GM19467 (cell line): ENCODE results near the gene PHTF2.
"Not testable (repeated sequence)": the region's sequence is repeated elsewhere in the genome, so short reads cannot be mapped to it uniquely, and the experiment has no call there.

ENCODE experiments used
- ATAC-seq: cut with Tn5 transposase; IDR thresholded peaks from one replicate; pipeline ENCODE4 v1.9.1; 2021; ENCODE audit warnings: mild to moderate bottlenecking, moderate library complexity; ENCODE audit not compliant: unreplicated experiment

The PHTF2 gene

DNA sequence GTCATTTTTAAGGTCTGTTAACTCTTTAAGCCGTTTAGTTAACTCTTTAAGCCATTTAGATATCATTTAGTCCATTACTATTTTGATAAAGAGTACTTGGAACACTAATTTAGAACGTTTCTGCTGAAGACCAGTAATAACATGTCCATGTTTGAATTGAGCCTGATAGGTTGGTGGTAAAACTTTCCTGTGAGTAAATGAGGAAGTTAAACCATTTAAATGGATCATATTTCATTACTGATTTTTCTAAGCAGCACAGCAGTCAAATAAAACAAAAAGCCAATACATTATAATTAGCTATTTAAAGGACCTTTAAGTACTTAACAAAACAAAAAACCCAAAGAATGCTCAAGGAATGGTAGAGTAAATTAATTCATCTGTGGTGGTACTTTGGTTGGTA is 29.4 kb downstream of the PHTF2 start:
- no peak for ATAC-seq

DNA sequence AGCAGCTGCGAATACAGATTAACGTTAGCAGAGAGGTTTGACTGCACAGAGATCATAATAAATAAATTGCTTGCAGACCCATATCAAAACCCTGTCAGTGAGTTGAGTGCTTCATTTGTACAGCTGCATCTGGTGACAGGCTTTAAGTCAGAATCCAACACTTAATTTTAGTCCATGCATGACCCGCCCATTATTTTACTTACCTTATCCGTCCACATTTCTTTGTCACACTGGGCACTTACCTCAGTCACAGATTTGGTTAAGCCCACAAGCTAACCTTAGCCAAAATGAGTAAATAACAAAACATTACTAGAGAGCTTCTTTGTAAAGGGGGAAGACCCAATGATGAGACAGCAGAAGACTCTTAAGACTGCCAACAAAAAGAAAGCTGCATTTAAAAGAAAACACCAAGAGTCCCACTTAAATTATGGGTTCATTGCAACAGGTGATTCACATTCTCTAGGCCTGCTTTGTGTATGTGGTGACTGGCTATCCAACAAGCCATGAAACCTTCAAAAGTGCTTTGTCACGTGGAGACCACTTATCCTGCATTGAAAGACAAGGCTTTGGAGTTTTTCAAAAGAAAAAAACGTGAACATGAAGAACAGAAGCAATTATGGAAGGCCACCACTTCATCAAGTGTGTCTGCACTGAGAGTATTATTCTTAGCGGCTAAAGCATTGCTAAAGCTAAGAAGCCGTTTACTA is 32.2 kb downstream of the PHTF2 start:
- ATAC-seq = no peak

DNA sequence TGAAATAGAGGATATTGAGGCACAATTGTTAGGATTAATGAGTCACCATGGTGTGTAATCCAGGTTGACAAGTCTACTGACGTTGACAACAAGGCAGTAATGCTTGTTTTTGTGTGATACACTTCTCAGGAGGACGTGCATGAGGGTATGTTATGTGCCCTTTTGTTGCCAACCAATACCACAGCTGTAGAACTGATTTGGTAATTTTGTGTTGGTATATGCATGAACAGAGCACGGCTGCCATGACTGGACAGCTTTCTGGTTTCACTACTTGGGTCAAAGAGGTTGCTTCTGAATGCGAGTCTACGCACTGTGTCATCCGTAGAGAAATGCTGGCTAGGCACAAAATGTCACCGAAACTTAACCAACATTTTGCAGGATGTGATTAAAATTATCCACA is 32.9 kb downstream of the PHTF2 start:
- no peak for ATAC-seq

DNA sequence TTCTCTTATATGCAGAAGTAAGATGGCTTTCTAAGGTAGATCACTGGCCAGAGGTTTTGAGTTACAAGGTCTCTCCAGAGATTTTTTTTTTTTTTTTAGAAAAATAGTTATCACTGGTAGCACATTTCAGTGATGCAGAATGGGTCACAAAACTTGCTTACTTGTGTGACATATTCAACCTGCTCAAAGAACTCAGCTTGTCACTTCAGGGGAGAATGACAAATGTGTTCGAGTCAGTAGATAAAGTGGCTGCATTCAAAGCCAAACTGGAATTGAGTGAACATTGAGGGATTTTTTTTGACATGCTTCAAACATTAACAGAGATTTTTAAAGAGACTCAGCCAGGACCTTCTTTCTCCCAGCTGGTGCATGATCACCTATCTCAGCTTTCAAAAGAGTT is 33.4 kb downstream of the PHTF2 start:
- ATAC-seq = no peak

DNA sequence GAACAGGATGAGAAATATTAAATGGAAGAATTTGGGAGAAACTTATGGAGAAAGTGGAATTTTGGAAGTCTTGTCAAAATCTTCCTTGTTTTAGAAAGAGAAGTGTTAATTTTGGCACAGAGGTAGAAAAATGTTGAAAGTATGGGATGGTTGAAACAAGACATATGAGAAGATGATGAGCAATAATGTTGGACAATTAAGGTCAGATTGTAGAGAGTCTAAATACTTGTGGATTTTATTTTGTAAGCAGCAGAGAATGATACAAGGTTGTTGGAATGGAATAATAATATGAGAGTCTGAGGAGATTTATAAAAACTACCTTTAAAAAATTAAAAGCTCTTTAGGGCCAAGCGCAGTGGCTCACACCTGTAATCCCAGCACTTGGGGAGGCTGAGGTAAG is 34.6 kb downstream of the PHTF2 start:
- no peak for ATAC-seq

DNA sequence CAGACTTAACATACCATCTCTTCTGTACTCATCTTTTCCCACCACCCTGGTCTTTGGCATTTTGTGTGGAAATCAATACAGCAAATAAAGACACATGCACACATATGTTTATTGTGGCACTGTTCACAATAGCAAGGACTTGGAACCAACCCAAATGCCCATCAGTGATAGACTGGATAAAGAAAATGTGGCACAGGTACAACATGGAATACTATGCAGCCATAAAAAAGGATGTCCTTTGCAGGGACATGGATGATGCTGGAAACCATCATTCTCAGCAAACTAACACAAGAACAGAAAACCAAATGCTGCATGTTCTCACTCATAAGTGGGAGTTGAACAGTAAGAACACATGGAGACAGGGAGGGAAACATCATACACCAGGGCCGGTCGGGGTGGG is 37.9 kb downstream of the PHTF2 start:
- not testable (repeated sequence) for ATAC-seq

DNA sequence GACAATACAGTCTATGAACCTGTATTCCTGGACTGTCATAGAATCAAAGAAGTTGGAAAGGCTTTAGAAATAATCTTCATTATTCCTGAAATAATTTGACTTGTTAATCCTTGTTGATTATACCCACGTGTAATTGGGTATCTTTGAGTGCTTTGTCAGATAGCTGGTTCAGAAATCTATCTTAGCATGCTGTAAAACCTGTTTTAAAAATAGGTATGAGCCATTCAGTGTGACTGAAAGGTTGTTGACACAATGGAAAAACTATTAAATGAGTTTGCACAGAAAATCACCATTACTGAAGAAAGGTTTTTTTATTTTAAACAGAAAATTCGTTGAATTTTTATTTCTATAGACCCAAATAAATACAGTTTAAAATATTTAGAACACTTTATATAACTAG is 38.7 kb downstream of the PHTF2 start:
- no peak for ATAC-seq

DNA sequence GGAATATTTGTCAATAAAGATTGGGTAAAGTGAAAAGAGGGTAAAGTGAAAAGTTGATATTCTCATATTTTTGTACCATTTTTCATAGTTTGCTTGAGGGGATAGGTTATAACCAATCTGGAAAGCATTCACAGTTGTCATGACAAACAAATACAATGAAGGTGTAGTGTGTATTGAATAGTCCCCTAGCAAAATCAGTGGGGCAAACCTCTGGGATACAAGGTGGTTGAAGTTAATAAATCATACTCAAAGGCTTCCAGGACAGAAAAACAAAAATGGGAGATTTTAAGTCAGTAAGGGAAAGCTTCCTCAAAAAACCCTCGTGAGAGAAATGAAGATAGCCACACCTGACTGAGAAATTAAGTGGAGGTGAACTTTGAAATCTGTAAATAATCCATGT is 39.4 kb downstream of the PHTF2 start:
- no peak for ATAC-seq

DNA sequence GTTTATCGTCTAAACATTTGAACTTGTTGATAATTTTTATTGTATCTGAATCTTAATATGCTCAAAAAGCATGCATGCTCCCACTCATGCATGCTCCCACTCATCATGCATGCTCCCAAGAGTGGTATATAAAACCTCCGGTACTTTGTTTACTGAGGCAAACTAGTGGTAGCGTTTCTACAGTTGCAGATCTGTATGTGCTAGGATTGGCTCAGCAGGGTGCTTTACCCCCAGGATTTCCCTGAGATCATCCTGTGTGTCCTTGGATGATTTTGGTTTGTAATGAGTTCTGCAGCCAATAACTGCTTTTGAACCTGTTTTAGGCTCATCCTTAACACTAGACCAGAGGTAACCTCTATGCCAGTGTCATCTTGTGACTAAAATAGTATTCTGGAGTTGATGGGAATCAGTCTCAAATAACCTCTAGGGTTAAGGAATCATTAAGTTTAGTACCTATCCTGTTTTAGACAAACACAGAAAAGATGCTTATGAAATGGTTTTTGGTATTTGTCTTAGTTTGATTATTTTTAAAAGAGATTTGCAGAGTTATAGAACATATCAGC is 40.4 kb downstream of the PHTF2 start:
- no peak for ATAC-seq

DNA sequence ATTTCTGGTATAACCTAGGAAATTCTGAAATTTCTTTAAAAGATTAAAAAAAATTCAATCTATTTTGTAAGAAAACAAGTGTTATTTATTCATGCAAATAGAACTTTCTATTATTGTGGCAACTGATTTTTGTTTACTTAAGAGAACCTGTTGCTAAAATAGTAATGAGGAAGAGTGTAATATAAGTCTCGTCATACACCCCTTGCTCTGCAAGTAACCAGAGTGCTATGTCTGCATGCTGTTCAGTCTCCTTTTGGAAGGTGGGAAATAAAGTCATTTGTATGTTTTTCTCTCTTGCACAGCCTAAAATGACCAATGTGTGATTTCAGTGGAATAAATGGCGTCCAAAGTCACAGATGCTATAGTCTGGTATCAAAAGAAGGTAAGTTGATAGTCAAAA is 41.3 kb downstream of the PHTF2 start:
- ATAC-seq = no peak

DNA sequence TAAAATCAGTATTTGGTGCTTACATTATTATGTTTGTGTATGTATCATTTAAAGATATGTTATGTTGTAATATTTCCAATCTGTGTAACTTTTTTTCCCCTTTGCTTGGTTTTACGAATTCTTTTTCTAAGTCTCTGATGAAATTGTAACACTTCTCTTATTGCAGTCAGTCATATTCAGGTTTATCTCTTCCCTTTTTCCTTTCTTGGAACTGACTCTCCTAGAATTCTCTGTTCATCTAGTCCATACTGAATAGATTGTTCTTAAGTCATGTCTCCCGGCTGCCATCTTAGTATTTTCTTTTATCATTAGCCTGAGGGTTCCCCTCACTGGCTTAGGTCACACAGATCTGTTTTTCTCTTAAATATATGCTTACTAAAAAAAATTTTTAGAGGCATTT is 44.6 kb downstream of the PHTF2 start:
- ATAC-seq = no peak

DNA sequence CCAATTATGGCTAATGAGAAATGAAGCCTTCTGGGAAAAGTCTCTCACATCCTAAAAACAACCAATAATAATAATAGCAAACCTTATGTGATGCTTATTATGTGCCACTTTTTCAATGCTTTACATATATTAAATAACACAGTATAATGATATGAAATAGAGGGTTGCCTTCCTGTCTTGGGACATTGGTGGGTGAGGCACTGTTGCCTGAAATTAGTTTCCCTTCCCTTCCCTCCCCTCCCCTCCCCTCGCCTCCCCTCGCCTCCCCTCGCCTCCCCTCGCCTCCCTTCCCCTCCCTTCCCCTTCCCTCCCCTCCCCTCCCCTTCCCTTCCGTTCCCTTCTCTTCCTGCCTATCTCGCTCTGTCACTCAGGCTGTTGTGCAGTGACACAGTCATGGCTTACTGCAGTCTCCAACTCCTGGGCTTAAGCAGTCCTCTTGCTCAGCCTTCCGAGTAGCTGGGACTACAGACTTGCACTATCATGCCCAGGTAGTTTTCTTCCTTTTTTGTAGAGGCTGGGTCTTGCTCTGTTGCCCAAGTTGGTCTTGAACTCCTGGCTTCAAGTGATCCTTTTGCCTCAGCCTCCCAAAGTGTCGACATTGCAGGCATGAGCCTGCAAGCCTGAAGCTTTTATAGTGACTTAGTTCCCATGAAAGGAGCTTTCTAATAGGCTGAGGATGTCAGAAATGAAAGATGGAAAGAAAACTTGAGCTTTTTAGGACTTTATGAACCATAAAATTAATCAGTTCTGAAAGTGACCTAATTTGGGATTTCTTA is 47.9 kb downstream of the PHTF2 start:
- ATAC-seq = no peak

DNA sequence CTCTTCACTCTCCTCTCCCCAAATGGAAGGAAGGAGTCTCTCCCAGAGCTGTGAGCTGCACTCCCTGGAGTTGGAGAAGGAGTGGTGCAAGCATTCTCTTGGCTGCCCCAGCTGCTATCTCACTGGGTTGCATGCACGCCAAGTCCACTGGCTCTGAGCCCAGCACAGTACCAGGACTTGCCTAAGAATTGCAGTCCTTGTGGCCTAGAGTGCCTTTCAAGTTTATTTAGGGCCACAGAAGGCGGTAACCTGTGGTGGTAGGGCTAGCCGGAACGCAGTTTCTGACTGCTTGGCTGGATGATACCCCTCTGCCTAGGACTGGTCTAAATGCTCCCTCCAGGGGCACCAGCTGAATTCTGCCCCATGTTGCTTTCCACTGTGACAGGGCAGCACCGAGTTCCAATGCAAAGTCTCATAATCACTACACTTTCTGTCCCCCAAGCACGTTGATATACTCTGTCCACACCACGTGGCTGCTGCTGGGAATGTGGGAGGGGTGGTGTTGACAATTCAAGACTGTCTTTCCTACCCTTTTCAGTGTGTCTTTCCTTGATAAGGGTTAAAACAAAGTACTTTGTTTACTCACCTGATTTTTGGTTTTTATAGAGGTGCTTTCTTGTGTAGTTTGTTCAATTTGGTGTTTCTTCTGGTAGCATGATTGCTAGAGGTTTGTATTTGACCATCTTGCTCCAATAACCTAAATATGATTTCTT is 57.0 kb downstream of the PHTF2 start:
- ATAC-seq = no peak

DNA sequence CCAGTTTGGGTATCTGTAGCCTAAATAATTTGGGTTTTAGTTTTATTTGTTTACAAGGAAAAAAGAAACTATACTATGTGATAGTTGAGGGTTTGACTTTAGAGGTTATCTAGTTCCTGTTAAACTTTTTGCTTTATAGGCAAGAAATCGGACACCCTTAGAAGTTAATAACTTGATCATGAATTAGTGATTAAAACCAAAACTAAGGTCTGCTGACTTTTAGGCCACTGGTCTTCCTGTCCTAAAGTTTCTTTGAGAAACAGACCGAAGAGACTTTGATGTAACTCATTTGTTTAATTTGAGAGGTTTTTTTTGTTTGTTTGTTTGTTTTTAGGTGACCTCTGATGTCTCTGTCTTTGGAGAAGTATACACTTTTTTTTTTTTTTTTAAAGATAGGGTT is 59.7 kb downstream of the PHTF2 start:
- no peak for ATAC-seq

DNA sequence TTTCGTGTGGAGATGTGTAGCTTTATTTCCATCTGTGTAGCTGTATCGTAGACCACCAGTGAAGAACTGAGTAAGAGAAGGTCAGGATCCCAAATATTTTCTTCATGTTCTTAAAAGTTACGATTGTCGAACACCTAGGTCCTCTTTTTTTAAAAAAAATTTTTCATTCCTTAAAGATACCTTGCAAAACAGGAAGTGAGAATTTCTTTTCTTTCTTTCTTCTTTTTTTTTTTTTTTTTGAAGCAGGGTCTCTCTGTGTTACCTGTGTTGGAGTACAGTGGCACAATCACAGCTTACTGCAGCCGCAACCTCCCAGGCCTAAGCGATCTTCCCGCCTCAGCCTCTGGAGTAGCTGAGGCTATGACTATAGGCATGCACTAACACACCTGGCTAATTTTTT is 60.8 kb downstream of the PHTF2 start:
- ATAC-seq = no peak

DNA sequence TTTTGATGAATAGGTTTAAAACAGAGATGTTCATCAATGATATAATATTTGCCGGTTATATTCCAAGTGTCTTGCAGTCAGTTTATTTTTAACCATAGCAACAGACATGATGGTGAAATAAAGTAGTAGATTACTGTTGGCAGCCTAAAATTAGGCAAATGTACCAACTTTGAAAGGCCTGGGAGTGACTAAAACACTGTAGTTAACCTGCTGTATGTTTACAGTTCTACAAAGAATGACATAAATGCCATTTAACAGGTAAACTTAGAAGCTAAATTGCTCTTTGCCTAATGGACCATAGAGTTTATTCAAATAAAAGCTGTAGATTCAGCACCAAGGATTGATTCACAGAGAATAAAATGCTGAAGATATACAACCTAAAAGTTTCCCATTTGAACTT is 64.1 kb downstream of the PHTF2 start:
- ATAC-seq = no peak

DNA sequence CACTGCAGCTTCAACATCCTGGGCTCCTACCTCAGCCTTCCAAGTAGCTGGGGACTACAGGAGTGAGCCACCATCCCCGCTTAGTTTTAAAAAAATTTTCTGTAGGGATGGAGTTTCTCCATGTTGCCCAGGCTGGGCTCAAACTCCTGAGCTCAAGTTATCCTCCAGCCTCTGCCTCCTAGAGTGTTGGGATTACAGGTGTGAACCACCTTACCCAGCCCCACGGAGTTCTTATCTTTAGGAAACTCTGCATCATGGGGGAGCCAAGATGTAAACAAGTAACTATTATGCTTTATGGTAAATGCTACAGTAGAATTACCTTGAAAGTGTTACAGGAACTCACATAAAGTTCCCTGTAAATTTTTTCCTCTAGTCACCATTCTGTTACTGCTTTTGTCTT is 65.3 kb downstream of the PHTF2 start:
- no peak for ATAC-seq

DNA sequence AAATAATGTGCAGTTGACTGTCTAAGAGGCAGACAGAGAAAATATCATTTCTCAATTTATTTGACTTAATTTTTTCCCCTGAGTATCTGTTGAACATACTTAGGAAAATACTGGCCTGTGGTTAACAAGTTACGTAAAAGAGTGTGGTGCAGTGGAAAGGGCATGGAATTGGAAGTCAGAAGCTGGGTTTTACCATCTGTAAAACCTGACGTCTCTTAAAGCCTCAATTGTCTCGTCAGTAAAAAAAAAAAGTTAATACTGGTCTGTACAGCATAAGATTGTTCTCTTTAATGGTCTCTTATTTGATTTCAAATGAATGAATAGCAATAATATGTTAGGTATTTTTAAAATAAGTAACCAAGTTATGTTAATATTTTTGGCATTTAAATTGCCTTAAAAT is 67.8 kb downstream of the PHTF2 start:
- no peak for ATAC-seq

DNA sequence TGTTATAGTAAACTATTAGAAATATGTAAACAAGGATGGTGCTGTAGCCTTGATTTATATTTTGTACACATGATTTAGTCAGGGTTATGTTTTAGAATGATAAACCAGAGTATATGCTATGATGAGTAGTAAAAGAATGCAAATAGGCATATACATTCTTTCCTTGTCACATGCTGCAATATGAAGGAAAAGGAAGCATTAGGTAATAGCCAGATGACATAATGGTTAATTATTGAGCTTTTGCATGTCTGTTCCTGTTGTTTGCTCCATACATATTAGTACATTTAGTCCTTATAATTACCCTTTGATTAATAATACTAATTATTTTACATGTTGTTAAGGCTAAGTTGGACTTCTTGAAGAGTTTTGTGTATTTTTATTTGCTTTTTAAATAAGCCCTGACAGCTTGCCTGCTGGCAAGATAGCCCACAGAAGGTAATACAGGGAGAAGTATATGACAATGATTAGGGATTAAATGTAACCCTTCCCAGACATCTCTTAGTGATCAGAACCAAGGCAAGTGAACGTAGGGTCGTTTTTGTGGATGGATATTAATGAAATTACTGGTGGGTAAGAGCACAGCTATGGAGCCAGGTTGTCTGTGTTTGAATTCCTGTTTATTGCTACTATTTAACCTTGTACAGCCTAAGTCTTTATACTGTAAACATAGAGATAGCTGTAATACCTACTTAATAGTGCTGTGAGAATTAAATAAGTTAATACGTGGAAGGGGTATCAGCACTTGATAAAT is 68.4 kb downstream of the PHTF2 start:
- no peak for ATAC-seq

DNA sequence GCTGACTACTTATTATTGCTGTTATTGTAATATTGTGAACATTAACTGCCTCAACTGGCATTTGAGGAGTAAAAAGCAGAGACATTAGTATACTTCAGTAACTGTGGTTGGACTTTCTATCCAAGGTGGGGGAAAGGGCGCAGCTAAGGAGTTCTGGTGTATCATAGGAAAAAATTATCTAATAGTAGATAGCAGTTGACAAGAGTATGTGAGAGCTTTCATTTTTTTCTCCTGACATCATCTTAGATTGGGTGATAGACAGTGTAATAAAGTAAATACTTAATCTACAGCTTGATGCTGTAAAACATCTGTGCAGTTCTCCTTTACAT is 68.9 kb downstream of the PHTF2 start:
- no peak for ATAC-seq

DNA sequence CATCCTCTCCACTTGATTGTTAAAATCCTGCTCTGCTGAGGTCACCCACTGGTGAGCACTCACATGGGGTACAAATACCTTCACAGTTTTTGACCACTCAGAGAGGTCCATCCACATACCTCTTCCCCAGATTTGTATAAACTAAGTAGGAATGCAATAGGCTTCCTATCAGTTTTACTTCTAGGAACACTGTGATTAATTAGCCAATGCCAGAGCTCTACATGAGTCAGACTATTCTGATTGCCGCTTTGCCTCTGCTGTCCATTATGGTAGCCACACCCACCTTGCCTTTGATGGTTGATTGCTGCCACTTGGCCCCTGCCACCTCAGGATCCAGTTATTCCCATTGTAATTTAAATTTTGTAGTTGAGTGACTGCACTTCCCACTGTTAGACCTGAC is 73.7 kb downstream of the PHTF2 start:
- ATAC-seq = not testable (repeated sequence)
